NCI-H2171 treated with DMSO at 0.1 percent for 48 hours (cell line): ENCODE results near the gene CHP2.
"Not testable (repeated sequence)": the region's sequence is repeated elsewhere in the genome, so short reads cannot be mapped to it uniquely, and the experiment has no call there.

Source experiments
- DNase-seq: peaks from one replicate; lab custom pipeline; 2025; lab: John Stamatoyannopoulos, UW

CHP2 gene

DNA sequence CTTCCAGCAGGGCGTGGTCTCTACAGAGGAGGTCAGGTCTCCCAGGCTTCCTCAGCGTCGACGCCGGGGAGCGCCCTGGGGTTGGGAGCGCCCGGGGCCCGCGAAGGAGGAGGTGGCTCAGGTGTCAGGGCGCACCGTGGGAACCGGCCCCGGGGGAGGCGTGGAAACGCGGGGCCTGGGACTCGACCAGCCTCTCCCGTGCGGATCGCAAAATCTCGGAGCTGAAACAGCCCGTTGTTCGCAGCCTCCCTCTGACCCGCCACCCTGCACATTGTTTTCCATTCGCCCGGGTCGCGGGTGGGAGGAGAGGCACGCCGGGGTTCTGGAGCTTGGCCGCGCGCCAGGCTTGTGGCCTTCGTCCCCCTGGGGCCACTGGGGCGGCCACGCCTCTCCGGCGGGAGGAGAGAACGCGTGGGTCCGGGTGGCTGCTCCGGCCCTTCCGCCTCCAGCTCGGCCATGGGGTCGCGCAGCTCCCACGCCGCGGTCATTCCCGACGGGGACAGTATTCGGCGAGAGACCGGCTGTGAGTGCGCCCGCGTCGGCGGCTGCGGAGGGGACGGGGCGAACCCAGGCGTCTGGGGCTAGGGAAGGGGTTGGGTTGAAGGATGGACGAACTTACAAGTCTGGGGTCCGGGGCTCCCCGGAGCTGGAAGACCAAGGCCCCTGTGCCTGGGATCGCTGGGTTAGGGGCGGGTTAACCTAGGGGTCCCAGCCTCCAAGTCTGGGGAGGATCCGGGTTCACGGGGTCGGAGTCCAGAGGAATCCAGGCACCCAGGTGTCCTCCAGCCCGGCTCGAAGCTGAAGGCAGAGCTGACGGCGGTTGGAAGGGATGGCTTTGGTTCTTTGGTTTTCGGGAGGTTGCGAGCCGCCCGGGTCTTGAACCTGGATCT, at the start of gene CHP2:
TSS of gene CHP2 (plus strand) at position 433 of the 890 bp plus-strand sequence. CDS start at position 457, 24 bp downstream.
- no peak for DNase-seq

DNA sequence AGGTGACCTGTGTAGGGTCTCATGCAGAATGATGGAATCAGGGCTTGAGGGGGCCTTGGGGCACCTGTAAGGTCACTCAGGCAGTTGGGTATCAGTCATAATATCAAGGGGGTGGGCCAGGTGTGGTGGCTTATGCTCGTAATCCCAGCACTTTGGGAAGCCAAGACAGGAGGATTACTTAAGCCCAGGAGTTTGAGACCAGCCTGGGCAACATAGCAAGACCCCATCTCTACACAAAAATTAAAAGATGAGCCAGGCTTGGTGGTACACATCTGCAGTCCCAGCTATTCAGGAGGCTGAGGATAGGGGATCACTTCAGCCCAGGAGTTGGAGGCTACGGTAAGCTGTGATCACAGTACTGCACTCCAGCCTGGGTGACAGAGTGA, 49.3 kb upstream of the CHP2 start:
- DNase-seq: no peak

DNA sequence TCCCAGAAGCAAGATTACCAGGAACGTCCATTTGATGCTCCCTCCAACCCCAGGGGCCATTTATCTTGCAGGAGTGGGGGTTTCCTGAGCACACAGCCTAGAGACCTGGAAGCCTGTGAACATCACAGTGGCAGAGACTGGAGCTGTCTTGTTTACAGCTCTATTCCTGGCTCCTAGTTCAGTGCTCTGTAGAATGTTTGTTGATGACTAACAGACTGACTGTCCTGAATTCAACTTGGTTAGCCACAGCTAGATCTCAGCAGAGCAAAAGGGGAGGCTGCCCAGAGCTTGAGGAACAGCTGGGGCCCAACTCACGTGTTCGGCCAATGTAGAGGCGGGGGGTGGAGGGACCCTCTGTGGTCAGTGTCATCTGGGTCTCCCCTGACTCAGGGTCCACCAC, 48.4 kb upstream of the CHP2 start:
- no peak for DNase-seq

DNA sequence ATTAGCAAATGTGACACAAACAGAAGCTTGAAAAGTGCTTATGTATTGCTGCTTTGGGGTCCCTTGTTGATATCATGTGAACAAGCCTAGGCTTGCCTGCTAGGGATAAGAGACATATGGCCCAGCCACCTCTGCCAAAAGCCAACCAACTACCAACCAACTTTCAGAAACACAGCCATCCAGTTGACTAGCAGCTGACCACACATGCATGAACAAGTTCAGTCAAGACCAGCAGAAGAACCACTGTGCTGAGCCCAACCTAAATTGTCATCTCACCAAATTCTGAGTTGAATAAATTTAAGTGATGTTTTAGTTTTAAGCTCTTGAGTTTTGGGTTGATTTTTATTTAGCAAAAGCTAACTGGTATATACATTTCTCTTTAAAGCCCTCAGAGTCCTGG, 45.3 kb upstream of the CHP2 start:
- DNase-seq: peak; percentile 73

DNA sequence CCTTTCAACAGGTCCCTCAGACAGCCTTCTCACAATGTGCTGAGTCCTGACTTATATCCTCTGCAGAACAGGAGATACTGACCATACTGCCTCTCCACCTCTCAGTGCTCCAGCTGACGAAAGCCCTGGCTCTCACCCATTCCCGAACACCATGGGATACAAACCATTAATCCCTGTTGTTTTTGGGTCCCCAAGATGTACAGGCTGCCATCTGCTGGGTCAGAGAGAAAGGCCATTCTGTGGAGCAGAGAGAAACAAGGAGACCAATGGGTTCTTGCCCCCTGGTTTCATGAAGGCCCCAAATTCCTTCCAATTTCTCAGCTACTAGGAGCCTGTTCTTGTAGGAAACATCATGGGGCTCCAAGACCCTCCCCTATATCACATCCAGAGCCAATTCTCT, 44.8 kb upstream of the CHP2 start:
- no peak for DNase-seq

DNA sequence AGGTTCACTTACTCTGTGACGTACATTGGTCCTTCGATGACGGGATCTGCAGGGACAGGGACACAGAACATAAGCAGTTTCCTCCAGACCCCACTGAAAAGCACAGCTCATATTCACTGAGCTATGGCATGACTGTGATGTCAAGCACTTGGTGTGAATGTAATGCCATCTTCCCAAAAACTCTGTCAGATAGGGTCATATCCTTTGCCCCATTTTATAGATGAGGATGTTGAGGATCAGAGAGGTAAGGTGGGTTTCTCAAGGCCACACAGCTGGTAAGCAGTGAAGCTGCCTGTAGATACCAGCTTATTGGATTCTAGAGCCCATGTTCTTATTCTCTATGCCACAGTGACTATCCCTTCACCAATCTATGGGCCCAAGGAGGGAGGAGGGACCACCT, 44.3 kb upstream of the CHP2 start:
- no peak for DNase-seq

DNA sequence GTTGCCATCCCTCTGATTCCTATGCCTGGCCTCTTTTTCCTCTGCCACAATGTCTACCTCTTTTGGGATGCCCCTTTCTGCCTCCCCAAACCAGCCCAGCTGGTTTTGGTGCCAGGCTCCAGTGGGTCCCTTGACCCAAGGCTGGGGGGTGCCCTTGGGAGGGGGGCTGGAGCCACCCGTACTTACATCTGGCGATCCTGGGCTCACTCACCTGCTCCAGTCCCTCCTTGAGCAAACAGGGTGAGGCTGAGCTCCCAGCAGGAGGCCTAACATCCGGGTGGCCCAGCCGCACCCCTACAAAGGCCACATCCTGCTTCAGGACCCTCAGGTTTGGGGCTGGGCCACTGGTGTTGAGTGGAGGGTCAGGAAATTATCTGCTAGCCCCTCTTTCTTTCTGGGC, 43.0 kb upstream of the CHP2 start:
- DNase-seq: no peak

DNA sequence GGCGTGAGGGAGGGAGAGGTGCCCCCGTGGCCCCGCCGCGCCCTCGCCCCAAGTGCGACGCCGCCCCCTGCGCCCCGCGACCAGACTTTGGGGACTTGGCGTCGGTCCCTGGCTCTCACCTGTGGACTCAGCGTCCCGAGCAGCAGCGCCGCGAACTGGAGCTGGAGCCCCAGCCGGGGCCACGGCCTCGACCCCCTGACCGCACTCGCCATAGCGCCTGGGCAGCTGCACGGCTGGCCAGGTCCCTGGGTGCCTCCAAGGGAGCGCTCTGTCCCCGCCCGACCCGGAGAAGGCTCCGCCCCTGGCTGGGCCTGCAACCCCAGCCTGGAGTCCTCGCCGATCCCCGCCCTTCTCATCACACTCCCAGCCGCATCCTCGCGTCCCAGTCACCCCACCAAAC, 41.9 kb upstream of the CHP2 start, which contains the start of gene ERN2:
TSS of gene ERN2 (minus strand) at position 247 of the 400 bp plus-strand sequence. CDS start at position 212, 35 bp downstream.
- no peak for DNase-seq

DNA sequence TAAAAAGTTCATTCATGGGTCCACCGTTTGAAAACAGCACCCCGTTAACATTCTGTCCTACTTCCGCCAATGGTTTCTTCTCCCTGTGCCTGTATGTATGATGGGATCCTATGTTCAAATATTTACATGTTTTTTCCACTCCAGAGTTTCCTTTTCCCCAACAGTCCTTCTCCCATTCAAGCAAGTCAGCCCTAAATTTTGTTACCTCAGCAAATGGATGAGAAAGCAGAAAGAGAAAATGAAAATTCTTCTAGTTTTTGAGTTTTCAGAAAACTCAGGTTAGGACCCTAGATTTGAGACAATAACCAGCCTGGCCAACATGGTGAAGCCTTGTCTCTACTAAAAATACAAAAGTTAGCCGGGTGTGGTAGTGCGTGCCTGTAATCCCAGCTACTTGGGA, 38.3 kb upstream of the CHP2 start:
- no peak for DNase-seq

DNA sequence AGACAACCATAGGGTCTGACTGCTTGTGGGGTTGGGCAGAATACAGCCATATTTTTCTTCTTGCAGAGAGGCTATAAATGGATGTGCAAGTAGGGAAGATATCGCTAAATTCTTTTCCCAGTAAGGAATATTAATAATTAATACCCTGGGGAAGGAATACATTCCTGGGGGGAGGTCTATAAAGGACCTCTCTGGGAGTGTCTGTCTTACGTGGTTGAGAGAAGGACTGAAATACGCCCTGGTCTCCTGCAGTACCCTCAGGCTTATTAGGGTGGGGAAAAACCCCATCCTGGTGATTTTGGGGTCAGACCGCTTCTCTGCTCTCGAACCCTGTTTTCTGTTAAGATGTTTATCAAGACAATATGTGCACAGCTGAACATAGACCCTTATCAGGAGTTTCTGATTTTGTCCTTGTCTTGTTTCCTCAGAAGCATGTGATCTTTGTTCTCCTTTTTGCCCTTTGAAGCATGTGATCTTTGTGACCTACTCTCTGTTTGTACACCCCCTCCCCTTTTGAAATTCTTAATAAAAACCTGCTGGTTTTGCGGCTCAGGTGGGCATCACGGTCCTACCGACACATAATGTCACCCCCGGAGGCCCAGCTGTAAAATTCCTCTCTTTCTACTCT, 32.1 kb upstream of the CHP2 start:
- DNase-seq: not testable (repeated sequence)

DNA sequence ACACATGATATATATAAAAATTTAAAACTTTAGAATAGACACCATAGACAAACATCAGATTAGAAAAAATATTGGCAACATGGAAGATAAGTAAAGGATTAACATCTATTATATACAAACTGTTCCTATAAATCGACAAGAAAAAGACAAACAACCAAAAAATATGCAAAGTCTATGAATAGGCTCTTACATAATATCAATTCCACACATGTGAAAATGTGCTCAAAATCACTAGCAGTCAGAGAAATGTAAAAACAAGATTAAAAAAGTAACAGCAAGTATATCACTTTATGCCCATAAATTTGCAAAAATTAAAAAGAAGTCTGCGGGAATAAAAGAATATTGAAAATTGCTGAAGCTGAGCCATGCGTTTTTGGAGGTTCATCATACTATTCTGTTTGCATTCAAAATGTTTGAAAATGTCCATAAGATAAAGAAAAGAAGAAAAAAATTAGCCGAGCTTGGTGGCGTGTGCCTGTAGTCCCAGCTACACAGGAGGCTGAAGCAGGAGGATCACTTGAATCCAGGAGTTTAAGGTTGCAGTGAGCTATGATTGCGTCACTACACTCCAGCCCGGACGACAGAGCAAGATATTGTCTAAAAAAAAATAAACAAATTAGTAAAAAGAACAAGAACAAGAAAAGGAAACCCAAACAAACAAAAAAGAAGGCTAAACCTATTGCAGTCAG, 30.6 kb upstream of the CHP2 start:
- no peak for DNase-seq

DNA sequence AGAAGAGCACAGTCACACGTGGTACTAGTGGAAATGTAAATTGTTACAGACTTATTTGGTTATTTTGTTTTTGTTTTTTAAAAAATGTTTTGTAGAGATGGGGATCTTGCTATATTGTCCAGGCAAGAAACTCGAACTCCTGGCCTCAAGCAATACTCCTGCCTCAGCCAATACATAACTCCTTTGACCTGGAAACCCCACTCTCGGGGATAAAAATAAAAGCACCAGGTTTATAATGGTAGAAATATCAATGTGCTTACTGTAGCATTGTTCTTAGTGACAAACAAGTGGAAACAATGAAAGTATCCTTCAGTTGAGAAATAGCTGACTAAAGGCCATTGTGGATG, 30.1 kb upstream of the CHP2 start:
- no peak for DNase-seq

DNA sequence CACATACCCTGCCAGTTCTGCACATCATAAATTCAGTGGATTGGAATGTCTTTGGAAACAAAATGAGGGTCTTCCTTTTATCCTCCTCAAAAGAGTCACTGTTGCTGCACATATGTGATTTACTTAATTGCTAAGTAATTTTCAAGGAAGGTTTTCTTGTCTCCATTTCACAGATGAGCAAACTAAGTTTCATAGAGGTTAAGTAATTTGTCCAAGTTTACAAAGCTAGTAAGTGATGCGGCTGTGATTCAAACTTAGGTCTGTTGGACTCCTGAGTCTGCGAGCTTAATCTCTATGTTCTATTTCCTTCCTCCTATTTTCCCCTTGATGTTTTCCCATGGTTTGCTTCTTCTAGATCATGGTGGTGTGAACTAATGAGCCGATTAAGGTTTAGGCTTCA, 28.1 kb upstream of the CHP2 start:
- no peak for DNase-seq

DNA sequence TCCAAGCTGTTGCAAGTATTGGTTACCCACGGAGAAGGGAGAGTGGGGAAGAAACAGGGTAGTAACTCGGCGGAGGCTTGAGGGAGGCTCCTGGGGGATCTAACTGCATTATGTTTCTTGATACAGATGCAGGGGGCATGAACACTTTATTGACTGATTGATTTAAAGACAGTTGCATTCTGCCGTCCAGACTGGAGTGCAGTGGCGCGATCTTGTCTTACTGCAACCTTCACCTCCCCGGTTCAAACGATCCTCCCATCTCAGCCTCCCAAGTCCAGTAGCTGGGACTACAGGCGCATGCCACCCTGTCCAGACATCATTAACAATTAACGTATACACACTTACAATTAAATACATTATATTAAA, 26.7 kb upstream of the CHP2 start:
- no peak for DNase-seq

DNA sequence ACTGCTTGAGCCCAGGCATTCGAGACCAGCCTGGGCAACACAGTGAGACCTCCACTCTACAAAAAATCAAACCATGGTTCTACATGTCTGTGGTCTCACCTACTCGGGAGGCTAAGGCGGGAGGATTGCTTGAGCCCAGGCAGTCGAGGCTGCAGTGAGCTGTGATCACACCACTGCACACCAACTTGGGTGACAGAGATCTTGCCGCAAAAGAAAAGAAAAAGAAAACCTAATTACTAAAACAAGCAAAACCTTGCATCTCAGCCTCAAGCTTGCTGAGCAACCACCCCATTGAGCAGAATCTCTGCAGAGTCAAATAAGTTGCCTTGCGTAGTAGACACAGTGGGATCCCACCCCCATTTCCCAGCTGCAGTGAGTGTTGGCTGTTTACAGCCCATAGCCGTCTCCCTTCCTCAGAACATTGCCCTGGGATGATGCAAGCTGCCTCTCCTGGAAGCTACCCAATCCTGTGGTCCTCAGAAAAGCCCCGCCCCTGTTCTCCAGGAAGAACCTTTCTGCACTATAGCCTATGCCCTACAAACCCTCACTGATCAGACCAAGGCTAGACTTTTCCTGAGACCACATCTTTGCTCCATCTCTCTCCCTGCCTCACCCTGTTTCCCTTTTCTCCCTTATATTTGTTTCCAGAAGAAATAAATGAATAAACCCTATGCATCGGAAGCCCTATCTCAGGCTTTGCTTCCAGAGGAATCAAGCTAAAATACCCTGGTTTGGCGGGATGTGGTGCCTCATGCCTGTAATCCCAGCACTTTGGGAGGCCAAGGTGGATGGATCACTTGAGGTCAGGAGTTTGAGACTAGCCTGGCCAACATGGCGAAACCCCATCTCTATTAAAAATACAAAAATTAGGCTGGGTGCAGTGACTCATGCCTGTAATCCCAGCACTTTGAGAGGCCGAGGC, 25.1 kb upstream of the CHP2 start:
- no peak for DNase-seq

DNA sequence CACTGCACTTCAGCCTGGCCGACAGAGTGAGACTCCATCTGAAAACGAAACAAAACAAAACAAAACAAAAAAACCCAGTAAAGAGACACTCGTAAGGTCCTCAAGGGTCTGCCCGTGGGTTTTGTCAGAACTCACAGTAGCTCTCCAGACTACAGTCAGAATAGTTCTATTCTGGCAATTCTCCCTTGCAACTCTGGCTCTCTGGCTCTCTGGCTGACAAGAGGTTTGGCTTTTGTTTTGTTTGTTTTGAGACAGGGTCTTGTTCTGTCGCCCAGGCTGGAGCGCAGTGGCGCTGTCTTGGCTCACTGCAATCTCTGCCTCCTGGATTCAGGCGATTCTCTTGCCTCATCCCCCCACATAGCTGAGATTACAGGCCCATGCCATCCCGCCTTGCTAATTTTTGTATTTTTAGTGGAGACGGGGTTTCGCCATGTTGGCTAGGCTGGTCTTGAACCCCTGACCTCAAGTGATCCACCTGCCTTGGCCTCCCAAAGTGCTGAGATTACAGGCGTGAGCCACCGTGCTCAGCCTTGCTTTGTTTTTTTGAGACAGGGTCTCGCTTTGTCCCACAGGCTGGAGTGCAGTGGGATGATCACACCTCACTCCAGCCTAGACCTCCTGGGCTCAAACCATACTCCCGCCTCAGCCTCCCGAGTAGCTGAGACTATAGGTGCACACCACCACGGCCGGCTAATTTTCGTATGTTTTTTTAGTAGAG, 20.5 kb upstream of the CHP2 start:
- DNase-seq: no peak

DNA sequence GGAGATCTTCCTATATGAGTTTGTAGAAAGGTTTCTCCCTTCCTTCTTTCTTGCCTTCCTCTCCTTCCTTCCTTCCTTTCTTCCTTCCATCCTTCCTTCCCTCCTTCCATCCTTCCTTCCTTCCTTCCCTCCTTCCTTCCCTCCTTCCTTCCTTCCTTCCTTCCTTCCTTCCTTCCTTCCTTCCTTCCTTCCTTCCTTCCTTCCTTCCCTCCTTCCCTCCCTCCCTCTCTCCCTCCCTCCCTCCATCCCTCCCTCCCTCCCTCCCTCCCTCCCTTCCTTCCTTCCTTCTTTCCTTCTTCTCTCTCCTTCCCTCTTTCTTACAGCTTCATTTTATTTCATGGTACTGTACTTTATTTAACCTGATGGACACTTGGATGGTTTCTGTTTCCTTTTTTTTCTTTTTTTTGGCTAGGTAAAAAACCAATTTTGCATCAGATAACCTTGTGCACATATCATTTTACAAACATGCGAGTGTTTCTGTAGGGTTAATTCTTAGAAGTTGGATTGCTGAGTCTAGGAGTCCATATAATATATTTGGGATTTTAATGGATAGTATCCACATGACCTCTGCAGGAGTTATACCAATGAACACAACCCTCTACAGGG, 17.3 kb upstream of the CHP2 start:
- not testable (repeated sequence) for DNase-seq

DNA sequence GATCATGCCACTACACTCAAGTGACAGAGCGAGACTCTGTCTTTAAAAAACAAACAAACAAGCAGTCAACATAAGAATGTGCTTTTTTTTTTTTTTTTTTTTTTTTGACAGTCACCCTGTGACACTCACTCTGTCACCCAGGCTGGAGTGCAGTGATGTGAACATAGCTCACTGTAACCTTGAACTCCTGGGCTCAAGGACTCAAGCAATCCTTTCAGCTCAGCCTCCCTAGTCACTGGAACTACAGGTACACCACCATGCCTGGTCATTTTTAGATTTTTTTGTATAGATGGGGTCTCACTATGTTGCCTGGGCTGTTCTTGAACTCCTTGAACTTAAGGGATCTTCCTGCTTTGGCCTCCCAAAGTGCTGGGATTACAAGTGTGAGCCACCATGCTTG, 15.3 kb upstream of the CHP2 start:
- DNase-seq: no peak

DNA sequence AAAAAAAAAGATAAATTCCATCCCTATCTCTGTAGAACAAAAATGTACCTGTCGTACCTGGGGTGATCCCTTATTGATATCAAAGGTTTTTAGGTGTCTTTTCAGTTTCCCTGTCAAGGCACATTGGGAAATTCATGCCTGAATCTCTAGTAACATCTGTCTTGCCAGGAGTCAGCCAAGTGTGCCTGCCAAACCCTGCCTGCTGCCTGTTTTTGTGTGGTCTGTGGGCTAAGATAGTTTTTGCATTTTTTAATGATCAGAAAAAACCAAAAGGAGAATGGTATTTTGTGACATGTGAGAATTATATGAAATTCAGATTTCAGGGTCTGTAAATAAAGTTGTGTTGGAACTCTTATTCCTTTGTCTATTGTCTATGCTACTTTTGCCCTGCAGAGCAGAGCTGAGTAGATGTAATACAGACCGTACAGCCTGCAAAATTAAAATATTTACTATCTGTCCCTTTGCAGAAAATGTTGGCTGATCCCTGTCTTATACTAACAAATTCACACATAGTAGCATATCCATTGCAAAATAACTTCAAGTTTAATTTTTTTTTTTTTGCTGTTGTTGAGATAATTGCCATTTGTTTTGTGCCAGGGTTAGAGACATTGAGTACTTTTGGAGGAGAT, 13.0 kb upstream of the CHP2 start:
- DNase-seq: no peak

DNA sequence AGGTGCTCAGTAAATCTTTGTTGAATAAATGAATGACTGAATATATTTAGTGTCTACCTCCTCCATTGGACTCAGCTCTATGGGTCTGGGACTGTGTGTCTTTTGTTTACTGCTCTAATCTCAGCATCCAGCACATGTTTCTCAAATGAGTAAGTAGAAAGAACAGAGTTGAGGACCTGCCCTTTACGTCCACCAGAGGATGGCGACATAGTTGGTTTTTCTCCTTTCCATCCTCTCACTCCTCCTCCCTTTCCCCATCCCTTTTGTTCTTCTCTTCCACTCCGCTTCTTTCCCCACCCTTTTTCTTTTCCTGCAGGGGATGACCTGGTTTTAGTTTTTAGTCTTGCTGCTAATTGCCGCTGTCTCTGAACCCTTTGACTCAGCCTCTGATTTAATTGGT, 12.1 kb upstream of the CHP2 start:
- no peak for DNase-seq
